GM18520 (cell line): ENCODE data around the gene SNUPN.
"Not testable (repeated sequence)": the region's sequence is repeated elsewhere in the genome, so short reads cannot be mapped to it uniquely, and the experiment has no call there.

ENCODE experiments used
- ATAC-seq: cut with Tn5 transposase; IDR thresholded peaks from one replicate; pipeline ENCODE4 v1.9.1; 2021; ENCODE audit not compliant: unreplicated experiment

Gene SNUPN

GRCh38 chr15:75637245-75638009 is 11.9 kb upstream of the SNUPN start:
- no peak for ATAC-seq

- no peak for ATAC-seq
Measured at GRCh38 chr15:75636026-75636425, 10.5 kb upstream of the SNUPN start.

GRCh38 chr15:75633922-75634321 is 8.4 kb upstream of the SNUPN start:
- not testable (repeated sequence) for ATAC-seq

GRCh38 chr15:75631935-75632334 is 6.4 kb upstream of the SNUPN start:
- ATAC-seq, result no peak

GRCh38 chr15:75622505-75622904 is 3.0 kb downstream of the SNUPN start:
- ATAC-seq, result no peak

- no peak for ATAC-seq
Measured at GRCh38 chr15:75620841-75621391, 4.6 kb downstream of the SNUPN start.

- ATAC-seq, result no peak
Measured at GRCh38 chr15:75620058-75620820, 5.3 kb downstream of the SNUPN start.

GRCh38 chr15:75616766-75617165 is 8.8 kb downstream of the SNUPN start:
- ATAC-seq, result no peak

GRCh38 chr15:75606711-75607699 is 18.5 kb downstream of the SNUPN start:
- ATAC-seq, result no peak

- ATAC-seq, result no peak
Measured at GRCh38 chr15:75606026-75606425, 19.5 kb downstream of the SNUPN start.

- ATAC-seq, result no peak
Measured at GRCh38 chr15:75599401-75599800, 26.1 kb downstream of the SNUPN start.

GRCh38 chr15:75598361-75598760 is 27.2 kb downstream of the SNUPN start:
- no peak for ATAC-seq

- no peak for ATAC-seq
Measured at GRCh38 chr15:75597667-75598341, 27.7 kb downstream of the SNUPN start.

- no peak for ATAC-seq
Measured at GRCh38 chr15:75596703-75597345, 28.7 kb downstream of the SNUPN start.

GRCh38 chr15:75594276-75594675 is 31.2 kb downstream of the SNUPN start:
- ATAC-seq, result no peak

- ATAC-seq, result no peak
Measured at GRCh38 chr15:75591655-75592364, 33.7 kb downstream of the SNUPN start.

- no peak for ATAC-seq
Measured at GRCh38 chr15:75590239-75590638, 35.3 kb downstream of the SNUPN start.

GRCh38 chr15:75589071-75589470 is 36.5 kb downstream of the SNUPN start:
- no peak for ATAC-seq

GRCh38 chr15:75586422-75586821 is 39.1 kb downstream of the SNUPN start:
- not testable (repeated sequence) for ATAC-seq
